ENCODE results near the gene MAP4K4. TPM values are rescaled to one million over a fixed set of nuclear protein-coding genes. Genes with fewer than 3 reads are reported as not detected.

Gene MAP4K4
- total and polyA plus RNA-seq, 2 of the 13 experiments (the other 11 are each of a cell fraction or from before 2014, with no cell fraction given) = 105 to 264 TPM

- in situ Hi-C loops (cut with HindIII; ENCODE audit: extremely low pct_ligation_motif_present, low pct_unique_long_range_greater_than_20kb) = loop anchor here (5.0 kb wide), 1 partner anchor 179 kb away; no protein-coding TSS in a partner anchor
- H3K4me2 ChIP-seq (ENCODE audit: low read depth, low read length) = peak overlapping the region; percentile 86
- no peaks in the 10 kb centered on the region; a peak in 1 of 5 replicates for H3K27me3 ChIP-seq (ENCODE audit: control insufficient read depth in 1 of 2, insufficient read depth in 2 of 2, low read length in 2 of 2)
- H4K20me1 ChIP-seq (ENCODE audit: insufficient read depth, low read length) = peaks cover 11% of the 10 kb centered on the region; the same call in 1 of the 2 replicates
- peak; percentile 56 for ATAC-seq
- FAIRE-seq = no peak
- no peak overlapping the region for H2AFZ ChIP-seq (ENCODE audit: low read length)
- H3K9me3 ChIP-seq (ENCODE audit: low read length) = no peaks in the 10 kb centered on the region
- no TSS peak for BruUV-seq (replicated peaks)
- 5% methylated on average over 30 of the region's 31 CpGs for WGBS (ENCODE audit: low lambda C conversion rate)
- H3K27ac ChIP-seq (ENCODE audit: extremely low read length, insufficient read depth, low read length) = peak overlapping the region; percentile 63
- H3K9ac ChIP-seq (ENCODE audit: insufficient read depth, low read depth, low read length) = peak overlapping the region; percentile 69
- ChIA-PET POLR2A (interaction anchor here (0.8 to 4.5 kb wide), 26 partner anchors 7 to 177 kb away, joined by 3 to 46 read pairs (median 4); no protein-coding TSS in a partner anchor), CTCF (ENCODE audit: low intra/inter-chr PET ratio, low total read pairs) (no interaction called here)
- peaks cover 48% of the 10 kb centered on the region for H3K4me1 ChIP-seq (ENCODE audit: insufficient read depth, low read length)
- peaks cover 34% of the 10 kb centered on the region for H3K79me2 ChIP-seq (ENCODE audit: insufficient read depth, low read length)
- H3K4me3 ChIP-seq (replicated peaks in 1 of 3; ENCODE audit: insufficient read depth in 1 of 3, low read depth in 2 of 3, low read length in 3 of 3) = peak overlapping the region; percentile 54 to 97 (median 82)
- H3K36me3 ChIP-seq (replicated peaks in 1 of 2; ENCODE audit: control insufficient read depth in 1 of 2, insufficient read depth in 2 of 2, low read length in 2 of 2) = no peaks in the 10 kb centered on the region
- intact Hi-C loops (cut with micrococcal nuclease; ENCODE audit: unreplicated experiment) = loop anchor here (1.0 to 5.0 kb wide), 6 partner anchors 71 to 277 kb away; no protein-coding TSS in a partner anchor
- no peak for DNase-seq (ENCODE audit: low spot score)
- peak; percentile 51; the same call in 1 of the 2 replicates for TF ChIP-seq HDAC1 (CRISPR knock-in tag; IDR thresholded peaks at IDR 0.05)
- no peak for TF ChIP-seq STAT6 (CRISPR knock-in tag; IDR thresholded peaks at IDR 0.05; ENCODE audit: borderline replicate concordance)
- no peak for TF ChIP-seq ZNF687 (CRISPR knock-in tag; IDR thresholded peaks at IDR 0.05)
- TF ChIP-seq SMAD1 (CRISPR knock-in tag; IDR thresholded peaks at IDR 0.05; ENCODE audit: borderline replicate concordance, low read depth) = peak; percentile 85; the same call in 1 of the 2 replicates
- peak; percentile 75 for TF ChIP-seq ZNF501 (CRISPR knock-in tag; IDR thresholded peaks at IDR 0.05)
- TF ChIP-seq ZNF407 (CRISPR knock-in tag; IDR thresholded peaks at IDR 0.05; ENCODE audit: not compliant biosample characterization) = peak; percentile 82
These were observed 1.0 kb upstream of the MAP4K4 start for GRCh38 chr2:101696272-101697123.
